Measurements from ENCODE around the gene GPR183.

Gene GPR183

GRCh38 chr13:99307247-99307646 lies at the start of gene GPR183:
GPR183 (minus strand) TSS chr13:99307399; CDS start chr13:99296145, 11,254 bp downstream.
- peak; percentile 73 for DNase-seq (ENCODE audit: extremely low spot score)
- CTCF ChIA-PET = interaction anchor here (1.4 to 5.0 kb wide), 6 partner anchors 15 to 130 kb away, joined by 4 to 21 read pairs (median 9); no protein-coding TSS in a partner anchor

GRCh38 chr13:99356262-99357091 lies 49.3 kb upstream of the GPR183 start:
- ChIA-PET POLR2A (interaction anchor here (0.5 to 1.0 kb wide), 3 partner anchors 9 to 93 kb away, joined by 3 to 4 read pairs (median 4); no protein-coding TSS in a partner anchor), CTCF (interaction anchor here (0.9 to 2.2 kb wide), 10 partner anchors 9 to 91 kb away, joined by 3 to 10 read pairs (median 4); no protein-coding TSS in a partner anchor)
- DNase-seq (ENCODE audit: extremely low spot score) = peak; percentile 75
- no peak for TF ChIP-seq CTCF (IDR thresholded peaks at IDR 0.05; ENCODE audit: control extremely low read depth, extremely low read depth, low read depth, missing control alignments)

More at GRCh38 chr13:99307247-99307646, at the start of gene GPR183:
- POLR2A ChIA-PET = no interaction called here
- no peak for TF ChIP-seq CTCF (IDR thresholded peaks at IDR 0.05; ENCODE audit: control extremely low read depth, extremely low read depth, low read depth, missing control alignments)

GRCh38 chr13:99356012-99356261 lies 48.7 kb upstream of the GPR183 start:
- ChIA-PET POLR2A (interaction anchor here (0.5 to 1.0 kb wide), 3 partner anchors 8 to 93 kb away, joined by 3 to 4 read pairs (median 4); no protein-coding TSS in a partner anchor), CTCF (interaction anchor here (1.0 to 2.2 kb wide), 7 partner anchors 8 to 90 kb away, joined by 3 to 10 read pairs (median 5); no protein-coding TSS in a partner anchor)
- TF ChIP-seq CTCF (IDR thresholded peaks at IDR 0.05; ENCODE audit: control extremely low read depth, extremely low read depth, low read depth, missing control alignments) = no peak
- no peak for DNase-seq (ENCODE audit: extremely low spot score)

- no peak for DNase-seq (ENCODE audit: extremely low spot score)
- POLR2A ChIA-PET = interaction anchor here (0.5 kb wide), 2 partner anchors 63 to 94 kb away, joined by 3 to 4 read pairs; no protein-coding TSS in a partner anchor
- CTCF ChIA-PET = interaction anchor here (1.5 to 2.2 kb wide), 4 partner anchors 32 to 86 kb away, joined by 3 to 10 read pairs (median 6); no protein-coding TSS in a partner anchor
- TF ChIP-seq CTCF (IDR thresholded peaks at IDR 0.05; ENCODE audit: control extremely low read depth, extremely low read depth, low read depth, missing control alignments) = no peak
Observed at GRCh38 chr13:99355267-99356011, 48.2 kb upstream of the GPR183 start.

- CTCF ChIA-PET = interaction anchor here (0.7 to 3.9 kb wide), 15 partner anchors 11 to 178 kb away, joined by 3 to 19 read pairs (median 4); no protein-coding TSS in a partner anchor
- POLR2A ChIA-PET = interaction anchor here (0.6 to 1.2 kb wide), 3 partner anchors 12 to 86 kb away, joined by 3 to 5 read pairs (median 4); no protein-coding TSS in a partner anchor
- no peak for TF ChIP-seq CTCF (IDR thresholded peaks at IDR 0.05; ENCODE audit: control extremely low read depth, extremely low read depth, low read depth, missing control alignments)
- DNase-seq (ENCODE audit: extremely low spot score) = no peak
Observed at GRCh38 chr13:99354371-99354951, 47.3 kb upstream of the GPR183 start.
